Activated T-cell treated with anti-CD3 and anti-CD28 coated beads for 1 hour (primary cell): ENCODE results near the gene RAB40C.

ENCODE experiments used
- DNase-seq: peaks from one replicate; pipeline ENCODE4 v3.0.0-alpha.2; 2020; ENCODE audit warnings: low read depth

Gene RAB40C

DNA sequence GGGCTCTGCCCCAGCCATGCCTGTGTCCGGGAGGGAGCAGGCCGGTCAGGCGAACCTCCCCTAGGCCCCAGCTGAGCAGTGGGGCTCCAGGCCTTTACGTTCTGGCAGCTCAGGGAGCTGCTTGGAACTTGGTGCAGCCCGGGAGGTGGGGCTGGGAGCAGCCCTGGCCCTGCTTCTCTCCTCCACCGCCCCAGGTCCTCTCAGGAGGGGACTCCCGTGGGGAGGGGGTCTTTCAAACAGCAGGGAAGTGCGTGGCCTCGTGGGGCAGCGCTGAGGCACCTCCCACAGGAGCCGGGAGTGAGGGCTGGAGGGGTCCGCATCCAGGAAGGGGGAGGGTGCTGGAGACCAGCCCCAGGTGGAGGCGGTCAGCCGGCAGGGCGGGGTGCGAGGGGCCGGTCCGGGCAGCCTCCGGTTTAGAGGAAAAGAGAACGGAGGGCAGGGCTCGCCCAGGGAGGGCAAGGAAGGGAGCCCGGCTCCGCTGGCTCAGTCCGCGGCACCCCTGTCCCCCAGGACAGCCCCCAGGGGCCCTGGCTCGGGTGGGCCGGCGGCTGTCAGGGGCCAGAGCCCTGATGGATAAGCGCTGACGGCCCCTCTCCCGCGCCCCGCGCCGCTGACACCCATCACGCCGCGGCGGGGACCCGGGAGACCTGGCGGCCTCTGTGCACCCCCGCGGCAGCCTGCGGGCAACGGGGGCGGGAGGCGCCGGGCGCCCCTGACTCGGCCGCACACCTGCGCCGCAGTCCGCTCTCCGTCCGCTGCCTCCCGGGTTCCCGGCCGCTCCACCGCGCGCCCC is 30.3 kb upstream of the RAB40C start:
- no peak for DNase-seq

DNA sequence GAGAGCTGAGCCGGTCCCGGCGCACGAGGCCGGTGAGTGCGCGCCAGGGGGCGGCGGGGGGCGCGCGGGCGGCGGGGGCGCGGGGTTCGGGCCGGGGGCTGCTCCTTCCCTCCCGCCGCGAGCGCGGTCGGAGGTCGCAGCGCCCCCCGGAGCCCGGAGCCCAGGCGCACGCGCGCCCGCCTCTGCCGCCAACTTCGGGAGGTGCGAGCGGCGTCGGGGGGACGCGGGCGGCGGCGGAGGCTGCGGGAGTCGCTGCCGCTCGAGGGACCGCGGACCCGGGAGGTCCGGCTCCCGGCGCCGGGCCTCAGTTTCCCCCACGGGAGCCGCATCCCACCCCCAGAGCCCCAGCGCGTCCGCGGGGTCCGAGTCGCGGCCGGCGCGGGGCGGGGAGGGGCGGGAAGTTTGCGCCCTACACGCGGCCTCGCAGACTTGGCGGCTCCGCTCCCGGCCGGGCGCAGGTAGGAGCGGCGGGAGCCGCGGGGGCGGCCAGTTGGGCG is 29.6 kb upstream of the RAB40C start, which contains the start of gene PRR35:
TSS of gene PRR35 (plus strand) at position 191 of the 497 bp plus-strand sequence. CDS start 2,901 bp downstream, outside the sequence.
- DNase-seq, result no peak

DNA sequence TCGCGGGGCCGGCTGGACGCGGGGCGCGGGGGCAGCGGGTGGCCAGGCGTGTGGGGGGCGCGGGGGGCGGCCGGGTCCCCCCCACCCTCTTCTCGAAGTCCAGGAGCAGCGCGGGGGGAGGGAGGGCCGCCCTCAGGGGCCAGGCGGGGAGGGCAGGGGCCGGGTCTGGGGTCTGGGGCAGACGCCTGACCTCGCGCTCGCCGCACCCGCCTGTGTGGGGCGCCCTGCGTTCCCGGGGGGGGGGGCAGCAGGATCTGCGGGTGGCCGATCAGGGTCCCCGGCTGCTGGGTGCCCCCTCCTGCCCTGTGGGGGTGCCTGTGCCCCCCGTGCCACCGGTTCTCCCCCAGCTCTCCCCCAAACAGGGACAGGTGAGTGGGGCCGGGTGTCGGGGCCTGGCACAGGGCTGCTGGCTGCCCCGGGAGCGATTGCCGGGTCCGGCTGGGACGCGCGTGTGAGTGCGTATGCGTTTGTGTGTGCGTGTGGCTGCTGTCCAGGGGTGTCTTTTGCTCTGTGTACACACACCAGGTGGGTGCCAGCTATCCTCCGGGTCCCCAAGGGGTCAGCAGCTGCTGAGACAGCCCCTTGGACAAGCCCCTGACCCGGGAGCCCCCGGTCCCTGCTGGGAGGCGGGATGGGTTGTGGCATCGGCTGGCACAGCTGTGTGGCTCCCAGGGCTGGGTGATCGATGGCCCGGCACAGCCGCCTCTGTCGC is 29.0 kb upstream of the RAB40C start:
- no peak for DNase-seq

DNA sequence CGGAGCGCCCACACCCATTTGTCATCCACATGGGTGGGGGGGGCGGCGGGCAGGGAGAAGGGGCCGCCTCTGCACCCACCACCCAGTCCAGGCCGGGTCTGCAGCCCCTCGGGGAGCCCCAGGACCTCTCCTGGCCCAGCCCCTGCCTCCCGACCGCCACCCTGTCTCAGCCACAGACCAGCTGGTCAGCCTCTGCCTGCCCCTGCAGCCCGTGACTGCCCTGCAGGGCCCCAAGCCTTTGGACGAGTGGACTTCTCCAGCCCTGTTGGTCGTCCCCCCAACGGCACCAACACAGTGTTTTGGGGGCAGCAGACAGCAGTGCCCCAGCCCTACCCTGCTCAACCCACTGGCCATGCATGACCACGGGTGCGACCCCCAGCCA is 28.5 kb upstream of the RAB40C start:
- no peak for DNase-seq

DNA sequence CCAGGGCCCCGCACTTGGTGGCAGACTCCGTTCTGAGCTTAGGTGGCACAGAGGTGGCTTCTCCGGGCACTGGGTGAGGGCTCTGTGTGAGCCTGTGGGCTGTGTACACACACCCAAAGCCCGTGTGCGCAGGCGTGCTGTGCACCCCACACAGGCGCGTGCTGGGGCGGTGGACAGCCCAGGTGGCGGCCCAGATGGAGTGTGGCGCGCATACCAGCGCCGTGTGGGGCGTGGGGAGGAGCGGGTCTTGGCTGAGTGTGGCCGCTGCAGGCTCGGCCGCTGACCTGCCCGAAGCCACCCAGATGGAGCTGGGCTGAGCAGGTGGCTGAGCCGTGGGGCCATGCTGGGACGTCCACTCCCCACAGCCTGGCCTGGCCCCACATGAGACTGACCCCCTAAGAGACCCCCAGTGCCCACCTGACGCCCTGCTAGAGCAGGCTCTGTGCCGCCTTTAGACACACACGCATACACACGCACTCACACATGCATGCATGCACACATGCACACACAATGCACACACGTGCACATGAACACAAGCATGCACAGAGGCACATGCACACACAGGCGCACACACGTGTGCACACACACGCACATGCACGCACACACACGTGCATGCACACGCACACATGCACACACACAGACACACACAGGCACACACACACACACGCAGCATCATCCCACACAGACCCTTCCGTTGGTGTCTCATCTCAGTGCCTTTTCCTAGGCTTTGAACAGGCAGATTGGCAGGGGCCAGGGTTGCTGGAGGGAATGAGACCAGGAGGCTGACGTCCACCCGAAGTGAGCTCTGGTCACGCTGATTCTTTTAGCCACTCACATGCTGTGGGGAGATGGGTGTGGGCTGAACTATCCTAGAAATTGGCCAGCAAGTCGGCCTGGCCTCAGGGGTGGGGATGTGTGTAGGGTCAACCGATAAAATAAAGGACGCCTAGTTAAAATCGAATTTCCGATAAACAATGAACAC is 27.6 kb upstream of the RAB40C start:
- DNase-seq, result no peak

DNA sequence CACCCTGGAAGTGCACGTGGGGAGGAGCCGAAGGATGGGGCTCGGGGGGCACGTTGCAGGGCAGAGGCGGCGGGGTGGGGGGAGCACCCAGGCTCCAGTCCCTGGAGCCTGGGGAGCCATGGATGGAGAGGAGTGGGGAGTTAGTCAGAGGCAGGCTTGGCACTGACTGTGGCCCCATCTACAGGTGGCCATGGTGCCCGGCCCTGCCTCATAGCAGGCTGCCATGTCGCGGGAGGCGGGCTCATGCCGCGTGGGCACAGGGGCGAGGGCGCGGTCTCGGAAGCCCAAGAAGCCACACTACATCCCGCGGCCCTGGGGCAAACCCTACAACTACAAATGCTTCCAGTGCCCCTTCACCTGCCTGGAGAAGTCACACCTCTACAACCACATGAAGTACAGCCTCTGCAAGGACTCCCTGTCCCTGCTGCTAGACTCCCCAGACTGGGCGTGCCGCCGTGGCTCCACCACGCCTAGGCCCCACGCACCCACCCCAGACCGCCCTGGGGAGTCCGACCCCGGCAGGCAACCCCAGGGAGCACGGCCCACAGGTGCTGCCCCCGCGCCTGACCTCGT is 26.7 kb upstream of the RAB40C start:
- DNase-seq, result no peak

DNA sequence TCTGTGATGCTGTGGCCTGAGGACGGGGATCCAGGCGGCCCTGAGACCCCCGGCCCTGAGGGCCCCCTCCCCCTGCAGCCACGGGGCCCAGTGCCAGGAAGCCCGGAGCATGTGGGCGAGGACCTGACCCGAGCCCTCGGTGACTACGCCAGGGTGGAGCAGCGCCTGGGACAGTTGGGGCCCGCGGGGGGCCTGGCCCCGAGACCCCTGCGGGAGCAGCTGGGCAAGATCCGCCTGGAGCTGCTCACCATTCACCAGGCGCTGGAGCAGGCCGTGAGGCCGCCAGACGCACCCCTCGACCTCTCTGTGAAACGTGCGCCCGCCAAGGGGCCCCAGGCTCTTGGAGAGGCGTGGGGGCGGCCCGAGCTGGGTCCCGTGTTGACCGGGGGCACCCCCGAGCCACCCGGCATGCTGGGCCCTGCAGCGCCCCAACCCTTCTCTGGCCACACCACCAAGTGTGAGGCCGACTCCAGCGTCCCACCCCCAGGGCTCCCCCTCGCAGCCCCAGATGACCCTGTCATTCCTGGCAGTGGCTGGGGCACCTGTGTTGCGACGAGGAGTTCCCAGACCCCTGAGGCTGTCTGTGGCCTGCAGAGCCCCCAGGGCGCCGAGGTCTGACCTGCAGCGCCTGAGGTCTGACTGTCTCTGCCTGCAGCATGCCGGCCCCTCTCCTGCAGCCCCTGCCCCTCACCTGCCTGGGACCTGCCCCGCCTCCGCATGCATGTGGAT is 25.0 kb upstream of the RAB40C start:
- no peak for DNase-seq

DNA sequence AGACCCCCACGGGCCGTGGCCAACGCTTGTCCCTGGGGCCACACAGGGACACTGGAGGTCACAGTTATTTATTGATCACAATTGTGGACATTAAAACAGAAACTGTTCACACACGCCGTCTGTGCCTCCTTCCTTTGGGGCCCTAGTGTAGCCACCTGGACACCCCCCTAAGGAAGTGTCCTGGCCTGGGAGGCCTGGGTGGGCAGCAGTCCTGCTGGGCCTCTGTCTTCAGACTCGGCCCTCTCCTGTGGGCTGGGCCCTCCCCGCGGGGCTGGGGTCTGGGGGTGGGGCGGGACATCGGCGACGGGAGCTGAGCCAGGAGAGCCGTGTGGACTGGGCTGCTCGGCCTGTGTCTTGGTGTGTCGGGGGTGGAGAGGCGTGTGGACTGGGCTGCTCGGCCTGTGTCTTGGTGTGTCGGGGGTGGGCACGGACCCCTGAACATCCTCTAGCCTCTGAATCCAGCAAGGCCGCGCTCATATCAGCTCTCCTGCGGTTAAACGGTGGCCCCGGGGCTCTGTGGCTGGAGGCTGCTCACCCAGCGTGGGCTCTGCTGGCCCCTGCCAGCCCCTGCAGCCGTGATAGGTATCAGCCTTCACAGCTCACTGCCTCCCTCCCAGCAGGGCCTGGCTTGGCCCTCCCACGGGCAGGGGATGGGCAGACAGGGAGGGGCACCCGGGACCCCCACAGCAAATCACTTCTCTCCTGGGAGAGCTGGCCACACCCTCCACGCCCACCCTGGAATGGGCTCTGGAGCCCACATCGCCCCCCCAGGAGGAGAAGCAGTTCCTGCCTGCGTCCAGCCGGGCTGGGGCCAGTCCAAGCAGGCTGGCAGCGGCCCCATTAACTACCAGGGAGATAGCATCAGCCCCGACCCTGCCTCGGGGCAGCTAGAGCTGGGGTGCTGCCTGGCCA is 24.2 kb upstream of the RAB40C start:
- DNase-seq, result no peak

DNA sequence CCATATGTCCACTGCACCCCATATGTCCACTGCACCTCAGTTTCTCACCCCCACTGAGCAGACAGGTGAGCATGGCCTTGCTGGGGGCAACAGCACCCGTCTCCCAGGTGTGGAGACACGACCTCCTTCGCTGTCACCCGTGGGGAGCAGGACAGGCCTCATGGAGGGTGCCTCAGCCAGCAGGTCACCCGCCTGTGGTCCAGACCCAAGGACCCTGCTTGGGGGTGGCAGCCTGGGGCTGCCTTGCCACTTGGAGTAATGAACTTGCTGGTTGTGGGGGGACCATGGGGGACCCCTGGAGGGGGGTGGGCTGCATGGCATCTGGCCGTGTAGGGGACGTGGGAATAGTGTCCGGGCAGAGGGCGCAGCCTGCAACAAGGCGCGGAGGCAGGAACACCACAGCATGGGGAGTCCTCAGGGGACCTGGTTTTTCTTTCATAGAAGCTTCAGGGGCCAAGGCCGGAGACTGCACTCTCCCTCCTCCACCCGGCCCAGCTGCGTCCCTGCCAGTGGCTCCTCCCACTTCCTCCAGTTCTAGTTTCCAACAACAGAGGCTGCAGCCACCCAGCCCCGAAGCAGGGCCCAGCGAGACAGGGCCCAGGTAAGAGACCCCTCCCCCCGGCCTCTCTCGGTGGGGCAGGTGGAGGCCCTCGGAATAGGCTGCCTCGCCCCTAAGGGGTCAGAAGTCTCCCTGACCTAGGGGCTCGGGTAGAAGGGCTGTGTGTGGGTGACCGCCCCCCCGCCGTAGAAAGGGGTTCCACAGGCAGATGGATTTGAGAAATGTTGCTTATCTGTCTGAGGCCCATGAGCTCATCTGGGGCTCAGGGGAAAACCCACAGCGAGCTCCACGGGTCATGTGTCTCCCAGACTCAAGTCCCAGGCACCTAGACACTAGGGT is 23.1 kb upstream of the RAB40C start, which contains the start of gene NHLRC4:
TSS of gene NHLRC4 (plus strand) at position 531 of the 898 bp plus-strand sequence. CDS start 1,043 bp downstream, outside the sequence.
- peak; percentile 35 for DNase-seq

DNA sequence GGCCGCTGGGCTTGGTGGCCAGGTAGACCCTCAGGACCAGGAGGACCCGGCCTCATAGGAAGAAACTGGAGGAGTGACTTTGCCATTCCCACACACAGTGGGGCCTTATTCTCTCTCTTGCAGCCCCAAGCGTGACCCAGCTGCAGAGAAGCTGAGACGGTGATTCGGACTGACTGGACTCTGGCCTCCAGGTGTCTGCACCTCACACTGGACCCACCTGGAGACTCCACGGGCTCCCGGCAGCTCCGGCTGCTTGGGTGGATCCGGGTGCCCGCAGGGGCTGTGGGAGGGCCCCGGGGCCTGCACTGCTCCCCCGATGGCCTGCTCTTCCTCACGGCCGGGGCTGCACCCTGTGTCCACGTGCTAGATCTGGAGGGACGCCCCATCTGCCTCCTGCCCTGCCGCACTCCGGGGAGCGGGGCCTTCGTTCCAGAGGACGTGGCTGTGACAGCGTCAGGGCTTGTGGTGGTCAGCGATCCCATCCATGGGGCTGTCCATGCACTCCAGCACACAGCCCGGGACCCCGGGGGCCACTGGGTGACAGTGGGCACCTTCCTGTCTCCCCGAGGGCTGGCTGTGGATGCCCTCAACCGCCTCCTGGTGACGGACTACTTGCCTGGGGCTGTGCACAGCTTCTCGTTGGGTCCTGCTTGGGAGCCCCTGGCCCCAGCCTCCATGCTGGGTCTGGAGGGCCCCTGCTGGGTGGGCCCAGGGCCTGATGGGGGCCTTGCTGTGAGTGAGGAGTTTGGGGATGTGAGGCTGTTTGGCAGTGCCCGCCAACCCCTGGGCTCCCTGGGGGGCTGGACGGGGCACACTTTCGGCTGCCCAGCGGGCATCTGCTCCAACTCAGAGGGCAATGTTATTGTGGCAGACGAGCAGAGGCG is 22.3 kb upstream of the RAB40C start:
- no peak for DNase-seq

DNA sequence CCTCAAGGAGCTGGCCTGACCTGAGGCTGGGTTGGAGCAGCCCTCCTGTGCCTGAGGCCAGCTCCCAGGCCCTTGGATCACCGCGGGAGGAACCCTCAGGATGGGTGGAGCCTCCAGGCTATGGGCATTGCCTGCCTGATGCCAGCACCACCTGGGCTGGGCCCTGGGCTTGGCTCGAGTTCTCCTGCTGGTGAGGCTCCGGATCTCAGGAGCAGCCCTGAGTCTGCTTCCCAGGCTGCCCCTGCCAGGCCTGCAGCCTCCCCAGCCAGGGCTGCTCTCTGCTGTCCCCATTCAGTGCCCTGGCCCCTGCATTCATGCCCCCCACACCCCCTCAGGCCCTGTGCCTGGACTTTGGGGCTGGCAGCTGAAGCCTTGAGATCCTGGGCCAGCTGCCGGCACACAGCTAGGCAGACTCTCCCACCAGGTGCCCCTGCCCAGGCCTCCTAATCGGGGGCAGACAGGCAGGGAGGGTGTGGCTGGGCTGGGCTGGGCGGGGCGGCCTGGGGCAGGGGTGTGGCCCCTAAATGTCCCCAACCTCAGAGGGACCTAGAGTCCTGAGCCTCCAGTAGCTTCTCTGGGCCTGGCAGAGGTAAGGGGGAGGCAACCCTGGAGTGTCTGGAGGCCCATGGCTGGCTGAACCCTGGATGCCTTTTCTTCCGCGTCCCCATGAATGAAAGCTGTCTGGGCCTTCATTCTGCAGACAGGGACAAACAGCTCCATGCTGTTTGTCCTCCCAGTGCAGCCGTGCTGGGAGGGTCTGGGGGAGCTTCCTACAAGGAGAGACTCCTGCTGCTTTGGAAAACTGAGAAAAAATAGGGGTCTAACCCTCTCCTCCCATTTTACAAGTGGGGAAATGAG is 21.2 kb upstream of the RAB40C start:
- no peak for DNase-seq

DNA sequence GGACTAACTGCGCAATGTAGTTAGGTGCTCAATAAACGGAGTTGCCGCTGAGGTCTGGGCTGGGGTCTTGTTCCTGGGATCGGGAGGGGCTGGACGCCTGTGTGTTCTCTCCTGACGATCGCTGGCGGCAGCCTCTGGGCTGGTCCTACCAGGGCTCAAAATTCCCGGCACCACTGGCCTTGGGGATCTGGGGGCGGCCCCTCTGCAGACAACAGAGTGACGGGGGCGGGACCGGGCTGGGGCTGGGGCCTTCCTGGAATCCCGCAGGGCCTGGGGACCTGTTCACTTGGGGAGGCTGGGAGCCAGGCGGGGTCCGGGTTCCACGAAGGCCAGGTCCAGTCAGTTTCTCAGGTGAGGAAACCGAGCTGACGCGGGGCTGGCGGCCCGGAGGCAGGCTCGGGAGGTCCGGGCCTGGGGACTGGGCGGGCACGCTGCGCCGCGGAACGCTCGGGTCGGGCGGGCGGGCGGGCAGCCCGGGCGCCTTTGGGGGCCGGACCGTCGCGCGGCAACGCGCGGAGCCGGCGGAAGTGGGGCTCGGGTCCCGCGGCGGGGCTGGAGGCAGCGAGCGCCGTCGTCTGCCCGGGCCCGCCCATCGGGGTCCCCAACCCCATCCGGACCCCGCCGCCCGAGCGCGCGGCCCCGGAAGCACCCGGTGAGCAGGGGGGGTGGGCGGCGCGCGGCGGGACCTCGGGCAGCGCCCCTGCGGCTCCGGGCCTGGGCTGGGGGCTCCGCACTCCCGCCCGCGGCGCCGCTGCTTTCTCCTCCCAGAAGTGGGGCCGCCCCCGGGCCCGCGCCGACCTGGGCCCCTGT is 20.2 kb upstream of the RAB40C start, which contains the start of gene PIGQ:
TSS of gene PIGQ (plus strand) at position 524 of the 810 bp plus-strand sequence. CDS start 4,107 bp downstream, outside the sequence.
- DNase-seq, result peak; percentile 50

DNA sequence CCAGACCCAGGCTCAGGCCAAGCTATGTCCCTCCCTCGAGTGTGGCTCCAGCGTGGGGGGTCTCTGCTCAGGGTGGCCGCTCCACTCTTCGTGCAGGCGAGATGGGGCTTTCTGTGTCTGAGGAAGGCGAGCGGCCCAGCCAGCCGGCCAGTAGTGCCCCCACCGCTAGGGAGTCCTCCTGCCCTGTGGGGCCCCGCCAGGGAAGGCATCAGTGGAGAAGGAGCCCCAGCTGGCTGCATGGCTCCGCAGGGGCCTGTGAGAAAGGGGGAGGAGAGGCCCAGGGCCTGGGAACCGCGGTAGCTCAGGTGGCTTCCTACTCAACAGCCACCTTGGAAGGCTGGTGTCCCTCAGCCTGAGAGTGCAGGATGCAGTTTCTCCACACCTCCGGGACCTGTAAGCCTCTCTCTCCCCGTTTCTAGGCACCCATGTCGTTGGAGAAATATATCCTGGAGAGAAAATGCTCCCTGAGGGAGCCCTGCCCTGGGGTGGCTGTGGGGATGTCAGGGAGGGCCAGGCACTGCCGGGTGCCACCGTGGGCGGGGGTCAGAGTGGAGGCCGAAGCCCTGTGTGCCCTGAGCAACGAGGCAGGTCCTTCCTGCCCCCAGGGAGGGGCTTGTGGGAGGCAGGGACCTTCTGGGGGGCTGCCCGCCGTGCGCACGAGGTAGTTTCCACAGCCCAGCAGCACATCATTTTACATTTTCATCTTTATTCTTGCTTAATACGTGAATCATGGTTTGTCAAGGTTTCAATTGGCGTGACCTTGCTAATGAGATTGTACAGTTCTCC is 16.8 kb upstream of the RAB40C start:
- DNase-seq, result no peak

DNA sequence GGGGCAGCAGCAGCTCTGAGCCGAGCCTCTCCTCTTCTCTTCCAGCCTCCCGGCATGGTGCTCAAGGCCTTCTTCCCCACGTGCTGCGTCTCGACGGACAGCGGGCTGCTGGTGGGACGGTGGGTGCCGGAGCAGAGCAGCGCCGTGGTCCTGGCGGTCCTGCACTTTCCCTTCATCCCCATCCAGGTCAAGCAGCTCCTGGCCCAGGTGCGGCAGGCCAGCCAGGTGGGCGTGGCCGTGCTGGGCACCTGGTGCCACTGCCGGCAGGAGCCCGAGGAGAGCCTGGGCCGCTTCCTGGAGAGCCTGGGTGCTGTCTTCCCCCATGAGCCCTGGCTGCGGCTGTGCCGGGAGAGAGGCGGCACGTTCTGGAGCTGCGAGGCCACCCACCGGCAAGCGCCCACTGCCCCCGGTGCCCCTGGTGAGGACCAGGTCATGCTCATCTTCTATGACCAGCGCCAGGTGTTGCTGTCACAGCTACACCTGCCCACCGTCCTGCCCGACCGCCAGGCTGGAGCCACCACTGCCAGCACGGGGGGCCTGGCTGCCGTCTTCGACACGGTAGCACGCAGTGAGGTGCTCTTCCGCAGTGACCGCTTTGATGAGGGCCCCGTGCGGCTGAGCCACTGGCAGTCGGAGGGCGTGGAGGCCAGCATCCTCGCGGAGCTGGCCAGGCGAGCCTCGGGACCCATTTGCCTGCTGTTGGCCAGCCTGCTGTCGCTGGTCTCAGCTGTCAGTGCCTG is 15.7 kb upstream of the RAB40C start:
- no peak for DNase-seq
